Ovary (tissue), 9 donors: ENCODE measurements around the gene SYT6. TPM values are rescaled to one million over a fixed set of nuclear protein-coding genes. Genes with fewer than 3 reads are reported as not detected.

ENCODE experiments used
- DNase-seq, 5 donors: peaks; one replicate each; pipeline ENCODE4 v3.0.0-alpha.2; 2019 to 2020
- H3K27ac ChIP-seq, 2 donors: fragments of 200-600 bp; one replicate each; pipeline versions ENCODE4 v1.5.1 to v1.8.0; 2019 to 2022
- H3K27me3 ChIP-seq: fragments of 200-600 bp; one replicate; pipeline ENCODE4 v1.8.0; 2022
- H3K36me3 ChIP-seq: fragments of 200-600 bp; sonication (generic); one replicate; pipeline ENCODE4 v1.5.1; 2019
- H3K4me1 ChIP-seq: one replicate; pipeline ENCODE4 v1.8.1; 2013; ENCODE audit warnings: mild to moderate bottlenecking, moderate library complexity; ENCODE audit not compliant: insufficient read depth
- H3K4me3 ChIP-seq: fragments of 200-600 bp; sonication (generic); one replicate; pipeline ENCODE4 v1.5.1; 2017
- H3K9me3 ChIP-seq, 2 donors: fragments of 200-600 bp in 1 of 2; sonication (generic) in 1 of 2; one replicate each; pipeline versions ENCODE4 v1.5.1 to v1.8.1; 2013 to 2019; ENCODE audit warnings: mild to moderate bottlenecking in 1 of 2, moderate library complexity in 1 of 2
- CTCF ChIP-seq, 3 donors: fragments of 450-650 bp in 2 of 3; fragments of 200-600 bp in 1 of 3; IDR thresholded peaks; one replicate each; pipeline versions ENCODE4 v1.5.1 to v1.8.0; 2016 to 2022; ENCODE audit warnings: antibody characterized with exemption in 3 of 3, mild to moderate bottlenecking in 1 of 3
- EP300 ChIP-seq: sonication (generic); formaldehyde crosslinking; IDR thresholded peaks from one replicate; pipeline ENCODE4 v1.6.1; 2017; ENCODE audit warnings: antibody characterized with exemption
- POLR2A ChIP-seq: fragments of 450-650 bp; IDR thresholded peaks from one replicate; pipeline ENCODE4 v1.6.1; 2017; ENCODE audit warnings: antibody characterized with exemption, mild to moderate bottlenecking, moderate library complexity
- WGBS, 3 donors: extraction: QIAGEN DNeasy Blood & Tissue Kit in 1 of 3; methylation state at CpG; one replicate each; pipeline versions ENCODE4 v1.1.5 to v1.1.7; 2013 to 2017; 5-methylcytosine and 5-hydroxymethylcytosine counted together
- intact Hi-C, 4 donors: fragments of 100-400 bp; cut with DNase I; formaldehyde crosslinking; loops; one replicate each; pipeline versions ENCODE4 v1.11.0 to v1.15.1; 2022 to 2023
- polyA plus RNA-seq, 2 donors: library from polyadenylated mRNA; stranded (reverse); fragments of 200-250 nt in 1 of 2; fragments of 350-450 nt in 1 of 2; fragmentation: Illumina TruSeq in 1 of 2; extraction: RNeasy Lipid Tissue Mini Kit (QIAGEN cat#74804) in 1 of 2; gene quantifications; one replicate each; pipeline ENCODE4 v1.2.3, GENCODE V29; 2013 to 2014
- total RNA-seq, 7 donors: library from RNA; depleted of rRNA in 2 of 7; stranded (reverse); fragments of >200 nt in 2 of 7; fragmentation: NEBNext Ultra II Directional in 3 of 7; extraction: Animal tissue kit (Norgen Biotek cat#: 25700) in 3 of 7; gene quantifications; one replicate each; pipeline versions ENCODE4 v1.1.0 to v1.2.4, GENCODE V29; 2016 to 2023
- donor health status: DM: no; HTN: no; CAD: no; lungs with moderate emphysema.
- donor health status: DM: no; HTN: no; CAD: no.
- donor health status: Bipolar disorder and iron deficiency.
- donor health status: DM: yes; HTN: yes; CAD: no.
- donor health status: DM: no; HTN: no; CAD: no.
- donor health status: DM: yes; HTN: yes; CAD: no.

SYT6 gene
- total and polyA plus RNA-seq, 9 donors = 0.13 to 2.2 (median 0.35) TPM

- Histone ChIP-seq H3K27ac (no peak overlapping the region), H3K4me3 (no peak overlapping the region), H3K36me3 (no peaks in the 10 kb centered on the region), H3K27me3 (no peaks in the 10 kb centered on the region), H3K4me1 (no peaks in the 10 kb centered on the region), H3K9me3 (no peaks in the 10 kb centered on the region)
- 74 to 81% (median 75%) methylated on average over 4 of the region's 4 CpGs for WGBS, 3 donors
- TF ChIP-seq CTCF (IDR thresholded peaks at IDR 0.05) (no peak), POLR2A (no peak)
- intact Hi-C loops = no loop called here
- no peak for DNase-seq
Measured at GRCh38 chr1:114093624-114094362, 59.9 kb downstream of the SYT6 start.

- 56 to 79% (median 75%) methylated on average over 3 of the region's 3 CpGs for WGBS, 3 donors
- H3K27ac ChIP-seq = no peak overlapping the region
- no peak for DNase-seq
- H3K9me3 ChIP-seq = no peaks in the 10 kb centered on the region
- no peaks in the 10 kb centered on the region for H3K27me3 ChIP-seq
- H3K4me3 ChIP-seq = no peak overlapping the region
- no peaks in the 10 kb centered on the region for H3K36me3 ChIP-seq
- H3K4me1 ChIP-seq = no peaks in the 10 kb centered on the region
- no peak for TF ChIP-seq CTCF (IDR thresholded peaks at IDR 0.05)
- TF ChIP-seq EP300 = no peak
- TF ChIP-seq POLR2A = no peak
- intact Hi-C loops = no loop called here
Measured at GRCh38 chr1:114092186-114093062, 61.2 kb downstream of the SYT6 start.

GRCh38 chr1:114091711-114092110, 62.0 kb downstream of the SYT6 start:
- 90 to 93% (median 90%) methylated on average over 10 of the region's 10 CpGs for WGBS, 3 donors

More at GRCh38 chr1:114091711-114092110, 62.0 kb downstream of the SYT6 start:
- H3K9me3 ChIP-seq = no peaks in the 10 kb centered on the region
- intact Hi-C loops = no loop called here
- H3K27ac ChIP-seq = no peak overlapping the region
- no peak for DNase-seq
- H3K36me3 ChIP-seq = no peaks in the 10 kb centered on the region
- no peak overlapping the region for H3K4me3 ChIP-seq
- H3K4me1 ChIP-seq = no peaks in the 10 kb centered on the region
- no peak for TF ChIP-seq POLR2A
- TF ChIP-seq CTCF (IDR thresholded peaks at IDR 0.05) = no peak
- TF ChIP-seq EP300 = no peak
- no peaks in the 10 kb centered on the region for H3K27me3 ChIP-seq
